Ovary (tissue), 3 donors: ENCODE results near the gene UCK1.

ENCODE experiments used
- EP300 ChIP-seq: sonication (generic); formaldehyde crosslinking; IDR thresholded peaks from one replicate; pipeline ENCODE4 v1.6.1; 2017; ENCODE audit warnings: antibody characterized with exemption
- TF ChIP-seq, protein P1 (sequence below), 3 donors: fragments of 450-650 bp in 2 of 3; fragments of 200-600 bp in 1 of 3; IDR thresholded peaks; one replicate each; pipeline versions ENCODE4 v1.5.1 to v1.8.0; 2016 to 2022; ENCODE audit warnings: antibody characterized with exemption in 3 of 3, mild to moderate bottlenecking in 1 of 3
- donor health status: DM: no; HTN: no; CAD: no.

DNA sequence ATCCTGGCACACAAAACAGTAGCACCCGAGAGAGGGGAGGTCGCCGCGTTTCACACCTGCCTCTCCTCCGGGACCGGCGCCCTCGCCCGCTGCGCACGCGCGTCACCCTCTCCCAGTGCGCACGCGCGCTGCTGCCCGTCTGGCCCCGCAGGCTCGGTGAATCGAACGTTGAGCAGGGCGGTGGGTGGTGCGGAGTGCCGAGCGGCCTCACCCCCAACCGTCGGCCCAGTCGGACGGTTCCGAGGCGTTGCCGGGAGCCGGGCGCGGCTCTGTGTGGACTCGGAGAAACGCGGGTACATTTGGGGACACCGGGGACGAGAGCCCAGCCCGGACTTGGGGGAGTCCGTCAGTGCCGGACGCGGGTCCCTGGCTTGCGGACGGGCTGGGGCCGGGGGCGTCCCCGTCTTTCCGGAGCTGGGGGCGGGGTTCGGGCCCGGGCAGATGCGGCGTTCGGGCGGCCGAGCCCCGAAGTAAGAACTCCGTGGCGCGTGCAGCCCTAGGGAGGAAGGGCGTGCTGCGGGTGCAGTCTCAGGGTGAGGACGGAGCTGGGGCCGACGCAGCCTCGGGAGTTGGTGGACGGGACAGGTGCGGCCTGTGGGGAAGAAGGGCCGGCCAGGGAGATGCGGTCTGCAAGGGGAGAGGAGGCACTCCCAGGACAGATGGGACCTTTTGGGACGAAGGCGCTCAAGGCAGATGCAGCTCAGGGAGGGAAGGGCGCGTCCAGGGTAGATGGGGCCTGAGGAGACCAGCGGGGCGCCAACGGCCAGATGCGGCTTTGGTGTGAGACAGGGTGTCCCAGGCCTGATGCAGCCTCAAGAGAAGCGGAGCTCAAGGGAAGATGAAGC lies 28.1 kb downstream of the UCK1 start, which contains the start of gene POMT1:
- TF ChIP-seq, protein P1, sequence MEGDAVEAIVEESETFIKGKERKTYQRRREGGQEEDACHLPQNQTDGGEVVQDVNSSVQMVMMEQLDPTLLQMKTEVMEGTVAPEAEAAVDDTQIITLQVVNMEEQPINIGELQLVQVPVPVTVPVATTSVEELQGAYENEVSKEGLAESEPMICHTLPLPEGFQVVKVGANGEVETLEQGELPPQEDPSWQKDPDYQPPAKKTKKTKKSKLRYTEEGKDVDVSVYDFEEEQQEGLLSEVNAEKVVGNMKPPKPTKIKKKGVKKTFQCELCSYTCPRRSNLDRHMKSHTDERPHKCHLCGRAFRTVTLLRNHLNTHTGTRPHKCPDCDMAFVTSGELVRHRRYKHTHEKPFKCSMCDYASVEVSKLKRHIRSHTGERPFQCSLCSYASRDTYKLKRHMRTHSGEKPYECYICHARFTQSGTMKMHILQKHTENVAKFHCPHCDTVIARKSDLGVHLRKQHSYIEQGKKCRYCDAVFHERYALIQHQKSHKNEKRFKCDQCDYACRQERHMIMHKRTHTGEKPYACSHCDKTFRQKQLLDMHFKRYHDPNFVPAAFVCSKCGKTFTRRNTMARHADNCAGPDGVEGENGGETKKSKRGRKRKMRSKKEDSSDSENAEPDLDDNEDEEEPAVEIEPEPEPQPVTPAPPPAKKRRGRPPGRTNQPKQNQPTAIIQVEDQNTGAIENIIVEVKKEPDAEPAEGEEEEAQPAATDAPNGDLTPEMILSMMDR (IDR thresholded peaks at IDR 0.05), result no peak
- TF ChIP-seq EP300, result no peak
